Smooth muscle cell (in vitro differentiated cells): ENCODE data around the gene MST1R. TPM values are rescaled to one million over a fixed set of nuclear protein-coding genes. Genes with fewer than 3 reads are reported as not detected.

ENCODE experiments used
- DNase-seq: peaks from one replicate; lab custom pipeline; 2025; ENCODE audit not compliant: unreplicated experiment; lab: John Stamatoyannopoulos, UW
- H2AFZ ChIP-seq: fragments of 200-600 bp; sonication (generic); 2 replicates; pipeline ENCODE4 v1.6.0; 2016; ENCODE audit warnings: antibody characterized with exemption, low read depth, mild to moderate bottlenecking
- H3F3A ChIP-seq: fragments of 200-600 bp; sonication (generic); 2 replicates; pipeline ENCODE4 v1.6.0; 2017; ENCODE audit warnings: antibody characterized with exemption, low read depth
- H3K27ac ChIP-seq: fragments of 200-600 bp; sonication (generic); 2 replicates; pipeline ENCODE4 v1.5.1; 2016; ENCODE audit warnings: low read depth, mild to moderate bottlenecking
- H3K27me3 ChIP-seq: fragments of 200-600 bp; sonication (generic); 2 replicates; pipeline ENCODE4 v1.6.1; 2016; ENCODE audit warnings: low read depth, mild to moderate bottlenecking
- H3K36me3 ChIP-seq: fragments of 200-600 bp; sonication (generic); 2 replicates; pipeline ENCODE4 v1.5.1; 2016; ENCODE audit warnings: low read depth
- H3K4me1 ChIP-seq: fragments of 200-600 bp; sonication (generic); 2 replicates; pipeline ENCODE4 v1.5.1; 2016; ENCODE audit warnings: low read depth
- H3K4me2 ChIP-seq: fragments of 200-600 bp; sonication (generic); 2 replicates; pipeline ENCODE4 v1.6.0; 2016; ENCODE audit warnings: mild to moderate bottlenecking
- H3K4me3 ChIP-seq: fragments of 200-600 bp; sonication (generic); 2 replicates; pipeline ENCODE4 v1.5.1; 2016; ENCODE audit warnings: mild to moderate bottlenecking
- H3K79me2 ChIP-seq: fragments of 200-600 bp; sonication (generic); 2 replicates; pipeline ENCODE4 v1.6.0; 2016; ENCODE audit warnings: low read depth, mild to moderate bottlenecking
- H3K9ac ChIP-seq: fragments of 200-600 bp; sonication (generic); 2 replicates; pipeline ENCODE4 v1.6.0; 2016; ENCODE audit warnings: low read depth
- H3K9me3 ChIP-seq: fragments of 200-600 bp; sonication (generic); replicated peaks from 2 replicates; pipeline ENCODE4 v1.5.1; 2016; ENCODE audit warnings: low read depth
- H4K20me1 ChIP-seq: fragments of 200-600 bp; sonication (generic); 2 replicates; pipeline ENCODE4 v1.6.0; 2016; ENCODE audit warnings: low read depth
- CTCF ChIP-seq: fragments of 200-600 bp; sonication (generic); IDR thresholded peaks from 2 replicates; pipeline ENCODE4 v1.5.1; 2017; ENCODE audit warnings: borderline replicate concordance, mild to moderate bottlenecking, antibody characterized with exemption; ENCODE audit not compliant: insufficient read depth, poor library complexity, severe bottlenecking
- WGBS: methylation state at CpG from one replicate; pipeline ENCODE4 v1.1.7; 2016; ENCODE audit warnings: low lambda C conversion rate; 5-methylcytosine and 5-hydroxymethylcytosine counted together
- polyA plus RNA-seq: library from polyadenylated mRNA; unstranded; fragments of >200 nt; fragmentation: Nextera tagmentation; extraction: Ambion mirVana; gene quantifications from 2 replicates; pipeline ENCODE4 v1.2.1, GENCODE V29; 2016
- total RNA-seq: library from RNA; depleted of rRNA; stranded (reverse); fragments of >200 nt; gene quantifications from 2 replicates; pipeline ENCODE4 v1.2.3, GENCODE V29; 2014

Gene MST1R
- total and polyA plus RNA-seq, 2 experiments from 2014 or later, result 0.59 to 0.63 TPM

GRCh38 chr3:49869525-49870126 lies 34.0 kb downstream of the MST1R start, which contains the start of gene CAMKV:
TSS of gene CAMKV (minus strand) at chr3:49869906. CDS start at chr3:49862388, 7,518 bp downstream.
- no peaks in the 10 kb centered on the region for H3K36me3 ChIP-seq
- peak within 1 kb of the TSS; percentile 41 for H3K4me3 ChIP-seq
- TF ChIP-seq CTCF, result no peak
- peak within 1 kb of the TSS; percentile 85 for H3K4me2 ChIP-seq
- no peak within 1 kb of the TSS for H3K9ac ChIP-seq
- no peaks in the 10 kb centered on the region for H3K9me3 ChIP-seq
- H3K27ac ChIP-seq, result no peak within 1 kb of the TSS
- H3F3A ChIP-seq, result no peaks in the 10 kb centered on the region
- H2AFZ ChIP-seq, result no peak within 1 kb of the TSS
- H3K79me2 ChIP-seq, result no peaks in the 10 kb centered on the region
- 1% methylated on average over 32 of the region's 59 CpGs for WGBS
- no peaks in the 10 kb centered on the region for H4K20me1 ChIP-seq
- H3K27me3 ChIP-seq, result peaks cover 46% of the 10 kb centered on the region
- DNase-seq, result no peak
- H3K4me1 ChIP-seq, result peaks cover 18% of the 10 kb centered on the region

GRCh38 chr3:49868862-49869466 lies 34.7 kb downstream of the MST1R start:
- Histone ChIP-seq H3K36me3 (no peaks in the 10 kb centered on the region), H3F3A (no peaks in the 10 kb centered on the region), H3K27ac (no peak overlapping the region), H3K4me2 (peak overlapping the region; percentile 85), H3K9ac (no peak overlapping the region), H4K20me1 (no peaks in the 10 kb centered on the region), H3K4me1 (peaks cover 18% of the 10 kb centered on the region), H3K79me2 (no peaks in the 10 kb centered on the region), H3K27me3 (peaks cover 48% of the 10 kb centered on the region), H2AFZ (no peak overlapping the region), H3K9me3 (no peaks in the 10 kb centered on the region), H3K4me3 (peak overlapping the region; percentile 41)
- TF ChIP-seq CTCF, result no peak
- 5% methylated on average over 12 of the region's 23 CpGs for WGBS
- DNase-seq, result no peak

- H3F3A ChIP-seq, result no peaks in the 10 kb centered on the region
- no peaks in the 10 kb centered on the region for H3K79me2 ChIP-seq
- H3K4me2 ChIP-seq, result no peak overlapping the region
- no peak overlapping the region for H3K4me3 ChIP-seq
- H3K36me3 ChIP-seq, result no peaks in the 10 kb centered on the region
- peaks cover 54% of the 10 kb centered on the region for H3K27me3 ChIP-seq
- DNase-seq, result no peak
- H3K9me3 ChIP-seq, result no peaks in the 10 kb centered on the region
- H3K4me1 ChIP-seq, result peaks cover 18% of the 10 kb centered on the region
- 37% methylated on average over 7 of the region's 7 CpGs for WGBS
- H2AFZ ChIP-seq, result no peak overlapping the region
- H3K27ac ChIP-seq, result no peak overlapping the region
- no peak overlapping the region for H3K9ac ChIP-seq
- no peaks in the 10 kb centered on the region for H4K20me1 ChIP-seq
- TF ChIP-seq CTCF, result no peak
Measured at GRCh38 chr3:49867871-49868321, 35.8 kb downstream of the MST1R start.
